Measurements from ENCODE around the gene PLA2G15. TPM values are rescaled to one million over a fixed set of nuclear protein-coding genes. Genes with fewer than 3 reads are reported as not detected.
A peak's percentile ranks its signal among the peaks of the same experiment; 100 is the strongest.

PLA2G15 gene
- total and polyA plus RNA-seq, 2 donors (not counting 1 experiment from before 2014, with no cell fraction given) = 6.1 to 12.5 TPM

DNA sequence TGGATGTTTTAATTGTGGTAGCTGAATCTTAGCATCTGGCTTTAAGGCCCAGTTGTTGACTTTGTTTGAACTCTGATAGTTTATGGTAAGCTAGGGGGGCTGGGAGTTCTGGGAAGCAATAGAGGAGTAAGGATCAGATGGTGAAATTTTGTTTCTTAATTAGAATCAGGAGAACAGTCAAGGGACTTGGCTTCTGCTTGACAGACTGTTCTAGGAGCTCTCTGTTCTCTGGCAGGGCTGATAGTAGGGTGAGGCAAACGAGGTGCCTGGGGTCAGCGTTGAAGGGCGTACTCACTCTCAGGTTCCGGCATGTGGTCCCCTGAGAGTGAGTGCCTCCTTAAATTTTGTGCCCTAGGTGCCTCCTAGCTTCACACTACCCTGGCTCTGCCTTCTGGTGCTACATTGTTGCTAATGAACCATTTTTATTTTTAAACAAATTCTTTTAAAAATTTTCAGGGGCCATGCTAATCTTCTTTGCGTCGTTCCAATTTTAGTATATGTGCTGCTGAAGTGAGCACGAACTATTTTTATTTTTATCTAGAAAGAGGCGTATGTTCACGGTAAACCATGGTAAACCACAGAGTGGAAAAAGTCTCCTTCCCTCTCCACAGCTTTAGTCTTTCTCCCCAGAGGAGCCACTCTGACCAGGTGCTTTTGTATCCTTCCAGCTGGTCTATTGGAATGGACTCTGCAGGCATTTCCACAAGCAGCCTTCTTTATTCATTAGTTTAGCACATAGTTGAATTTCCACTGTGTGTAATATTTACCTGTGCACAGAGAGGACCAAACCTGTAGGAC is 38.8 kb downstream of the PLA2G15 start:
- Mint-ChIP-seq H3K4me3 (peak overlapping the region; percentile 56), H3K27me3 (no peaks in the 10 kb centered on the region), H3K27ac (peak overlapping the region; percentile 84), H3K4me1 (peaks cover 77% of the 10 kb centered on the region), H3K9me3 (ENCODE audit: insufficient read depth) (no peaks in the 10 kb centered on the region)
- H4K20me1 ChIP-seq (ENCODE audit: control insufficient read depth, insufficient read depth, low read length, poor library complexity, severe bottlenecking) = no peaks in the 10 kb centered on the region
- ATAC-seq (ENCODE audit: low read depth) (peak; percentile 32), DNase-seq (peak; percentile 33)
- 0% methylated on average over 1 of the region's 9 CpGs for WGBS (ENCODE audit: insufficient coverage)
- ChIA-PET CTCF (interaction anchor here (0.6 to 10.2 kb wide), 11 partner anchors 10 to 44 kb away, joined by 3 to 289 read pairs (median 5); partner anchors contain the start of genes PRMT7, SLC7A6 and SLC7A6OS), POLR2A (interaction anchor here (0.6 to 3.9 kb wide), 6 partner anchors 10 to 735 kb away, joined by 5 to 38 read pairs (median 6); partner anchors contain the start of genes PRMT7, SLC7A6 and SLC7A6OS)
- H3K4me3 ChIP-seq (ENCODE audit: control extremely low read depth in 1 of 5, extremely low read depth in 1 of 5, insufficient read depth in 1 of 5, low read depth in 2 of 5, low read length in 4 of 5) = peak overlapping the region; percentile 3 to 60 (median 26)
- H3K27me3 ChIP-seq (replicated peaks in 1 of 4; ENCODE audit: control extremely low read depth in 1 of 4, control insufficient read depth in 3 of 4, insufficient read depth in 4 of 4, low read length in 3 of 4) = no peaks in the 10 kb centered on the region
- peaks cover 73% of the 10 kb centered on the region for H3K79me2 ChIP-seq (ENCODE audit: control insufficient read depth, insufficient read depth, low read length)
- H3K9ac ChIP-seq (ENCODE audit: low read length) = peak overlapping the region; percentile 38
- no peak for TF ChIP-seq EZH2 (IDR thresholded peaks at IDR 0.05; ENCODE audit: borderline replicate concordance, insufficient read depth, low read depth, low read length, poor library complexity, severe bottlenecking)
- TF ChIP-seq, protein P1, sequence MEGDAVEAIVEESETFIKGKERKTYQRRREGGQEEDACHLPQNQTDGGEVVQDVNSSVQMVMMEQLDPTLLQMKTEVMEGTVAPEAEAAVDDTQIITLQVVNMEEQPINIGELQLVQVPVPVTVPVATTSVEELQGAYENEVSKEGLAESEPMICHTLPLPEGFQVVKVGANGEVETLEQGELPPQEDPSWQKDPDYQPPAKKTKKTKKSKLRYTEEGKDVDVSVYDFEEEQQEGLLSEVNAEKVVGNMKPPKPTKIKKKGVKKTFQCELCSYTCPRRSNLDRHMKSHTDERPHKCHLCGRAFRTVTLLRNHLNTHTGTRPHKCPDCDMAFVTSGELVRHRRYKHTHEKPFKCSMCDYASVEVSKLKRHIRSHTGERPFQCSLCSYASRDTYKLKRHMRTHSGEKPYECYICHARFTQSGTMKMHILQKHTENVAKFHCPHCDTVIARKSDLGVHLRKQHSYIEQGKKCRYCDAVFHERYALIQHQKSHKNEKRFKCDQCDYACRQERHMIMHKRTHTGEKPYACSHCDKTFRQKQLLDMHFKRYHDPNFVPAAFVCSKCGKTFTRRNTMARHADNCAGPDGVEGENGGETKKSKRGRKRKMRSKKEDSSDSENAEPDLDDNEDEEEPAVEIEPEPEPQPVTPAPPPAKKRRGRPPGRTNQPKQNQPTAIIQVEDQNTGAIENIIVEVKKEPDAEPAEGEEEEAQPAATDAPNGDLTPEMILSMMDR (IDR thresholded peaks at IDR 0.05) = no peak
- peak overlapping the region; percentile 78 to 92 for H3K27ac ChIP-seq (ENCODE audit: low read length in 2 of 2)
- H3K36me3 ChIP-seq (replicated peaks in 1 of 2; ENCODE audit: control extremely low read depth in 1 of 2, control insufficient read depth in 1 of 2, extremely low read depth in 1 of 2, insufficient read depth in 2 of 2, low read length in 1 of 2) = peaks cover 0 to 30% of the 10 kb centered on the region in 2 experiments
- peak overlapping the region; percentile 23 for H2AFZ ChIP-seq (ENCODE audit: insufficient read depth, low read depth, low read length, poor library complexity, severe bottlenecking)
- H3K4me2 ChIP-seq (replicated peaks; ENCODE audit: low read depth, low read length, poor library complexity, severe bottlenecking) = peak overlapping the region; percentile 75
- intact Hi-C loops (cut with micrococcal nuclease) = no loop called here
- peaks cover 73 to 90% of the 10 kb centered on the region in 2 donors for H3K4me1 ChIP-seq (ENCODE audit: control insufficient read depth in 2 of 2, insufficient read depth in 2 of 2, low read length in 2 of 2)
- no peaks in the 10 kb centered on the region for H3K9me3 ChIP-seq (ENCODE audit: control extremely low read depth in 1 of 3, control insufficient read depth in 2 of 3, insufficient read depth in 1 of 3, low read length in 2 of 3)

All from B cell (primary cell).